GM12878 (cell line): ENCODE measurements around the gene KLF9. TPM values are rescaled to one million over a fixed set of nuclear protein-coding genes. Genes with fewer than 3 reads are reported as not detected.

Source experiments
- ATAC-seq: fragments of 200-7000 bp; cut with Tn5 transposase; 3 replicates; pipeline ENCODE4 v1.9.1; 2020; ENCODE audit warnings: mild to moderate bottlenecking, moderate library complexity
- BruUV-seq: library from RNA; stranded (reverse); fragments of 400-500 nt; replicated peaks from 2 replicates; lab custom pipeline; 2021; lab: Mats Ljungman, UMichigan
- CTCF ChIA-PET: fragments of 300-600 bp; sonication (Branson Sonifier 250); formaldehyde crosslinking; extraction: SDS; loops from one replicate; lab custom pipeline; 2021; ENCODE audit warnings: inconsistent platforms; lab: Yijun Ruan, JAX
- POLR2A ChIA-PET: fragments of 350-600 bp; formaldehyde crosslinking; extraction: SDS; loops from one replicate; lab custom pipeline; 2021; ENCODE audit warnings: inconsistent platforms; lab: Charles Lee
- RAD21 ChIA-PET: fragments of 300-600 bp; sonication (Branson Sonifier 250); formaldehyde crosslinking; loops from one replicate; lab custom pipeline; 2023; ENCODE audit warnings: antibody characterized with exemption; ENCODE audit not compliant: unreplicated experiment; lab: Charles Lee
- SMC1A ChIA-PET: fragments of 300-600 bp; sonication (Branson Sonifier 250); formaldehyde crosslinking; loops from one replicate; lab custom pipeline; 2023; ENCODE audit not compliant: unreplicated experiment, uncharacterized antibody; lab: Charles Lee
- DNase-seq: peaks from one replicate; pipeline ENCODE4 v3.0.0-alpha.2; 2011; ENCODE audit warnings: low read depth, low spot score
- FAIRE-seq: peaks from 3 replicates; lab custom pipeline; 2011; peaks lifted over from hg19 to GRCh38; lab: Jason Lieb, UNC
- H2AFZ ChIP-seq: 2 replicates; pipeline ENCODE4 v1.6.0; 2011; ENCODE audit warnings: low read depth, low read length, control low read depth; ENCODE audit not compliant: control insufficient read depth
- H3K27ac ChIP-seq: 2 replicates; pipeline ENCODE4 v1.5.1; 2011; ENCODE audit warnings: control low read depth; ENCODE audit not compliant: control insufficient read depth, insufficient read depth
- H3K27me3 ChIP-seq, 2 experiments: replicated peaks in 1 of 2; 2 replicates each; pipeline versions ENCODE4 v1.6.0 to v1.6.1; 2011; ENCODE audit warnings: low read length in 1 of 2; ENCODE audit not compliant: control insufficient read depth in 2 of 2, insufficient read depth in 2 of 2
- H3K36me3 ChIP-seq, 2 experiments: 2 replicates each; pipeline ENCODE4 v1.5.1; 2011; ENCODE audit warnings: low read length in 1 of 2; ENCODE audit not compliant: control insufficient read depth in 2 of 2, insufficient read depth in 2 of 2
- H3K4me1 ChIP-seq: 2 replicates; pipeline ENCODE4 v1.6.1; 2011; ENCODE audit warnings: mild to moderate bottlenecking, low read length, moderate library complexity, mixed read lengths; ENCODE audit not compliant: control insufficient read depth, insufficient read depth
- H3K4me2 ChIP-seq: 2 replicates; pipeline ENCODE4 v1.6.0; 2011; ENCODE audit warnings: control low read depth; ENCODE audit not compliant: control insufficient read depth, insufficient read depth
- H3K4me3 ChIP-seq: fragments of 200-600 bp; sonication (generic); 2 replicates; pipeline ENCODE4 v1.5.1; 2016
- H3K79me2 ChIP-seq: 2 replicates; pipeline ENCODE4 v1.6.0; 2011; ENCODE audit warnings: low read length; ENCODE audit not compliant: control insufficient read depth, insufficient read depth
- H3K9ac ChIP-seq: 2 replicates; pipeline ENCODE4 v1.8.0; 2011; ENCODE audit warnings: low read length, control low read depth, mixed read lengths; ENCODE audit not compliant: control insufficient read depth, insufficient read depth
- H3K9me3 ChIP-seq: replicated peaks from 3 replicates; pipeline ENCODE4 v1.5.1; 2011; ENCODE audit warnings: mild to moderate bottlenecking, low read length; ENCODE audit not compliant: control insufficient read depth, insufficient read depth
- H4K20me1 ChIP-seq: 2 replicates; pipeline ENCODE4 v1.6.0; 2011; ENCODE audit not compliant: control insufficient read depth, insufficient read depth
- CHD2 ChIP-seq: IDR thresholded peaks from 2 replicates; pipeline ENCODE4 v1.6.1; 2011; ENCODE audit warnings: low read depth, low read length, improper control_type of control experiment, borderline replicate concordance
- CUX1 ChIP-seq: IDR thresholded peaks from 2 replicates; pipeline ENCODE4 v1.6.1; 2012; ENCODE audit warnings: improper control_type of control experiment, low read depth, low read length; ENCODE audit not compliant: insufficient replicate concordance
- E4F1 ChIP-seq: fragments of 450-650 bp; IDR thresholded peaks from 2 replicates; pipeline ENCODE4 v1.6.1; 2018; ENCODE audit warnings: borderline replicate concordance, mild to moderate bottlenecking; ENCODE audit not compliant: partially characterized antibody
- IKZF1 ChIP-seq: fragments of 450-650 bp; conservative IDR thresholded peaks from 2 replicates; pipeline ENCODE4 v1.6.1; 2017; ENCODE audit warnings: antibody characterized with exemption, mild to moderate bottlenecking
- MYB ChIP-seq: fragments of 150-350 bp; IDR thresholded peaks from 2 replicates; pipeline ENCODE4 v1.6.1; 2014; ENCODE audit warnings: mild to moderate bottlenecking, low read depth, low read length, borderline replicate concordance
- NBN ChIP-seq: fragments of 450-650 bp; IDR thresholded peaks from 2 replicates; pipeline ENCODE4 v1.6.1; 2016
- NKRF ChIP-seq: fragments of 450-650 bp; conservative IDR thresholded peaks from 2 replicates; pipeline ENCODE4 v1.6.1; 2017; ENCODE audit warnings: mild to moderate bottlenecking, moderate library complexity
- PBX3 ChIP-seq: IDR thresholded peaks from 2 replicates; pipeline ENCODE4 v1.6.1; 2011; ENCODE audit warnings: mild to moderate bottlenecking, low read depth, low read length, moderate library complexity; ENCODE audit not compliant: insufficient replicate concordance
- SRF ChIP-seq, 2 experiments: IDR thresholded peaks; 2 replicates each; pipeline ENCODE4 v1.6.1; 2011; ENCODE audit warnings: low read depth in 2 of 2, low read length in 2 of 2, mild to moderate bottlenecking in 1 of 2, moderate library complexity in 1 of 2
- TCF3 ChIP-seq: IDR thresholded peaks from 2 replicates; pipeline ENCODE4 v1.6.1; 2012; ENCODE audit warnings: low read depth, mild to moderate bottlenecking, low read length, borderline replicate concordance; ENCODE audit not compliant: insufficient read depth
- WRNIP1 ChIP-seq: IDR thresholded peaks from 2 replicates; pipeline ENCODE4 v1.6.1; 2011; ENCODE audit warnings: low read depth, low read length, improper control_type of control experiment, borderline replicate concordance
- whole genome bisulfite sequencing: methylation state at CpG from one replicate; pipeline ENCODE4 v1.1.6; 2016; ENCODE audit warnings: low lambda C conversion rate; ENCODE audit not compliant: insufficient replicate concordance, insufficient coverage; ENCODE audit errors: missing lambda C conversion rate; 5-methylcytosine and 5-hydroxymethylcytosine counted together
- in situ Hi-C: fragments of 300-500 bp; cut with MboI; formaldehyde crosslinking; loops from 9 replicates; pipeline ENCODE4 v1.14.3; 2018; ENCODE audit warnings: mixed read lengths
- intact Hi-C: fragments of 100-400 bp; cut with micrococcal nuclease; formaldehyde crosslinking; loops from one replicate; pipeline ENCODE4 v1.14.2; 2022; ENCODE audit not compliant: unreplicated experiment
- polyA plus RNA-seq, 11 experiments: library from polyadenylated mRNA; depleted of rRNA in 4 of 11; unstranded in 6 of 11; stranded (reverse) in 5 of 11; fragments of >200 nt; fragmentation: Nextera tagmentation in 4 of 11; fragmentation: Illumina TruSeq in 1 of 11; extraction: Ambion mirVana in 4 of 11; extraction: Trizol in 1 of 11; gene quantifications; 1 replicate in 1 of 11; 2 replicates in 10 of 11; pipeline versions ENCODE4 v1.2.1 to v1.2.3, GENCODE V29; 2011 to 2016; ENCODE audit warnings: inconsistent platforms in 2 of 11, missing spikeins in 2 of 11, low read depth in 1 of 11
- total RNA-seq, 4 experiments: library from RNA; depleted of rRNA in 3 of 4; stranded (reverse); fragments of >200 nt in 3 of 4; fragmentation: Illumina TruSeq in 1 of 4; extraction: Trizol in 1 of 4; gene quantifications; 2 replicates each; pipeline versions ENCODE4 v1.2.1 to v1.2.3, GENCODE V29; 2013 to 2021

Gene KLF9
- total and polyA plus RNA-seq, 10 of the 15 experiments (the other 5 are each of a cell fraction or from before 2014, with no cell fraction given): 0.09 to 0.96 (median 0.83) TPM

- TF ChIP-seq MYB (no peak), E4F1 (no peak), CHD2 (no peak), NBN (no peak), TCF3 (no peak), IKZF1 (no peak)
Observed at GRCh38 chr9:70450738-70451137, 36.3 kb upstream of the KLF9 start (continued).

- Histone ChIP-seq H2AFZ (no peak overlapping the region), H3K4me2 (no peak overlapping the region), H3K36me3 (no peaks in the 10 kb centered on the region), H3K27ac (no peak overlapping the region), H3K9ac (no peak overlapping the region), H3K4me1 (no peaks in the 10 kb centered on the region), H3K79me2 (no peaks in the 10 kb centered on the region), H4K20me1 (no peaks in the 10 kb centered on the region), H3K9me3 (no peaks in the 10 kb centered on the region), H3K4me3 (no peak overlapping the region), H3K27me3 (no peaks in the 10 kb centered on the region; a peak in 1 of 4 replicates)
- 9% methylated on average over 2 of the region's 2 CpGs for WGBS
- CTCF ChIA-PET: interaction anchor here (1.0 kb wide), 1 partner anchor 110 kb away, joined by 4 read pairs; no protein-coding TSS in a partner anchor
- intact Hi-C loops: no loop called here
- ATAC-seq: no peak
- RAD21 ChIA-PET: no interaction called here
- POLR2A ChIA-PET: no interaction called here
- no peak for DNase-seq
- FAIRE-seq: no peak
- SMC1A ChIA-PET: interaction anchor here (0.9 to 1.3 kb wide), 3 partner anchors 21 to 61 kb away, joined by 3 read pairs; no protein-coding TSS in a partner anchor
- no TSS peak for BruUV-seq
- in situ Hi-C loops: loop anchor here (10.0 kb wide), 1 partner anchor 155 kb away; no protein-coding TSS in a partner anchor
- no peak for TF ChIP-seq SRF (IDR thresholded peaks at IDR 0.05; ENCODE audit: low read depth in 2 of 2, low read length in 2 of 2)
- no peak for TF ChIP-seq NKRF
- TF ChIP-seq CUX1: no peak
- no peak for TF ChIP-seq PBX3
- no peak for TF ChIP-seq WRNIP1
Observed at GRCh38 chr9:70449461-70449860, 35.0 kb upstream of the KLF9 start.
